ENCODE measurements around the gene DDX1.

The DDX1 gene

GRCh38 chr2:15634846-15635490 lies 43.3 kb downstream of the DDX1 start (continued):
- TF ChIP-seq ZNF391 (tag by site-specific recombination; IDR thresholded peaks at IDR 0.05; ENCODE audit: borderline replicate concordance, low read depth): no peak
- no peak for TF ChIP-seq PRDM4 (tag by site-specific recombination; IDR thresholded peaks at IDR 0.05)
- TF ChIP-seq TRIM28 (IDR thresholded peaks at IDR 0.05; ENCODE audit: borderline replicate concordance, low read length): no peak

- ChIA-PET CTCF (interaction anchor here (0.6 to 2.4 kb wide), 23 partner anchors 9 to 1069 kb away, joined by 3 to 10 read pairs (median 4); no protein-coding TSS in a partner anchor), POLR2A (no interaction called here)
- no peaks in the 10 kb centered on the region for H3K4me1 ChIP-seq (ENCODE audit: control insufficient read depth, insufficient read depth, low read length)
- TF ChIP-seq CTCF (tag by site-specific recombination; IDR thresholded peaks at IDR 0.05) (peak; percentile 83), ZNF350 (tag by site-specific recombination; IDR thresholded peaks at IDR 0.05) (no peak), ZNF654 (tag by site-specific recombination; IDR thresholded peaks at IDR 0.05; ENCODE audit: low read depth) (peak; percentile 74)
- no peaks in the 10 kb centered on the region for H3K9me3 ChIP-seq (ENCODE audit: control insufficient read depth, insufficient read depth, low read depth, low read length)
- peaks cover 16 to 58% of the 10 kb centered on the region in 2 experiments for H3K36me3 ChIP-seq (ENCODE audit: control insufficient read depth in 2 of 2, insufficient read depth in 1 of 2, low read length in 2 of 2)
- no peak overlapping the region for H3K27ac ChIP-seq (ENCODE audit: extremely low read depth, low read depth, low read length)
- no peak overlapping the region for H3K4me3 ChIP-seq (ENCODE audit: low read depth, low read length)
Observed at GRCh38 chr2:15636972-15637785, 45.5 kb downstream of the DDX1 start.

GRCh38 chr2:15638720-15639119 lies 47.1 kb downstream of the DDX1 start:
- Histone ChIP-seq H3K27ac (ENCODE audit: extremely low read depth, low read depth, low read length) (no peak overlapping the region), H3K4me3 (ENCODE audit: low read depth, low read length) (no peak overlapping the region), H3K4me1 (ENCODE audit: control insufficient read depth, insufficient read depth, low read length) (no peaks in the 10 kb centered on the region), H3K36me3 (ENCODE audit: control insufficient read depth in 2 of 2, insufficient read depth in 1 of 2, low read length in 2 of 2) (peaks cover 10 to 43% of the 10 kb centered on the region in 2 experiments), H3K9me3 (ENCODE audit: control insufficient read depth, insufficient read depth, low read depth, low read length) (no peaks in the 10 kb centered on the region)
- ChIA-PET POLR2A (no interaction called here), CTCF (interaction anchor here (0.6 to 2.4 kb wide), 11 partner anchors 16 to 998 kb away, joined by 3 to 13 read pairs (median 7); partner anchors contain the start of gene MYCN)
- TF ChIP-seq ZNF18 (tag by site-specific recombination; IDR thresholded peaks at IDR 0.05): no peak
- no peak for TF ChIP-seq ZNF621 (tag by site-specific recombination; IDR thresholded peaks at IDR 0.05)
- TF ChIP-seq ZNF623 (tag by site-specific recombination; IDR thresholded peaks at IDR 0.05): no peak
- no peak for TF ChIP-seq KLF10 (tag by site-specific recombination; IDR thresholded peaks at IDR 0.05)
- TF ChIP-seq ZNF362 (tag by site-specific recombination; IDR thresholded peaks at IDR 0.05): no peak
- no peak for TF ChIP-seq ZNF280C (tag by site-specific recombination; IDR thresholded peaks at IDR 0.05)
- no peak for TF ChIP-seq HOXA7 (CRISPR knock-in tag; IDR thresholded peaks at IDR 0.05; ENCODE audit: borderline replicate concordance)
- TF ChIP-seq MEIS1 (CRISPR knock-in tag; IDR thresholded peaks at IDR 0.05; ENCODE audit: borderline replicate concordance): no peak
- TF ChIP-seq ZNF394 (tag by site-specific recombination; IDR thresholded peaks at IDR 0.05; ENCODE audit: borderline replicate concordance): no peak
- TF ChIP-seq ZNF596 (tag by site-specific recombination; IDR thresholded peaks at IDR 0.05): no peak
- no peak for TF ChIP-seq GLIS1 (tag by site-specific recombination; IDR thresholded peaks at IDR 0.05)
- no peak for TF ChIP-seq ZNF645 (tag by site-specific recombination; IDR thresholded peaks at IDR 0.05)
- no peak for TF ChIP-seq ZNF2 (tag by site-specific recombination; IDR thresholded peaks at IDR 0.05)
